K562 (cell line): ENCODE measurements around the gene CD55.

ENCODE experiments used
- ARID3A ChIP-seq: IDR thresholded peaks from 2 replicates; pipeline ENCODE4 v1.6.1; 2012; ENCODE audit warnings: low read depth, low read length, improper control_type of control experiment, borderline replicate concordance
- ATF6 ChIP-seq: sonication (generic); formaldehyde crosslinking; IDR thresholded peaks from 2 replicates; pipeline ENCODE4 v1.4.0; 2020; ENCODE audit warnings: mild to moderate bottlenecking, missing genetic modification reagents
- PML ChIP-seq: IDR thresholded peaks from 2 replicates; pipeline ENCODE4 v1.6.1; 2012; ENCODE audit warnings: low read length, inconsistent platforms
- SMC3 ChIP-seq: conservative IDR thresholded peaks from 2 replicates; pipeline ENCODE4 v1.6.1; 2011; ENCODE audit warnings: low read depth, low read length, improper control_type of control experiment; ENCODE audit not compliant: insufficient read depth

GRCh38 chr1:207401578-207401977, 80.1 kb downstream of the CD55 start:
- TF ChIP-seq ARID3A, result no peak
- TF ChIP-seq PML, result no peak
- TF ChIP-seq SMC3, result no peak
- TF ChIP-seq ATF6 (CRISPR knock-in tag), result no peak
